HEK293 (cell line): ENCODE results near the gene ATP13A3.

Experiments
- CTCF ChIP-seq: fragments of 450-650 bp; formaldehyde crosslinking; IDR thresholded peaks from 2 replicates; pipeline ENCODE4 v1.5.1; 2016; ENCODE audit warnings: missing biosample characterization, missing genetic modification characterization
- OSR2 ChIP-seq: fragments of 450-650 bp; formaldehyde crosslinking; IDR thresholded peaks from 2 replicates; pipeline ENCODE4 v1.5.1; 2016; ENCODE audit warnings: missing biosample characterization, missing genetic modification characterization
- OVOL3 ChIP-seq: fragments of 450-650 bp; formaldehyde crosslinking; IDR thresholded peaks from 2 replicates; pipeline ENCODE4 v1.5.1; 2016; ENCODE audit warnings: missing biosample characterization, missing genetic modification characterization
- PBX3 ChIP-seq: sonication (generic); formaldehyde crosslinking; IDR thresholded peaks from 2 replicates; pipeline ENCODE4 v1.8.1; 2022; ENCODE audit warnings: mild to moderate bottlenecking, moderate library complexity, missing genetic modification reagents
- SCRT2 ChIP-seq: fragments of 450-650 bp; formaldehyde crosslinking; IDR thresholded peaks from 2 replicates; pipeline ENCODE4 v1.5.1; 2016; ENCODE audit warnings: missing biosample characterization, missing genetic modification characterization
- YY1 ChIP-seq: fragments of 450-650 bp; formaldehyde crosslinking; IDR thresholded peaks from 2 replicates; pipeline ENCODE4 v1.5.1; 2018; ENCODE audit warnings: missing biosample characterization, missing genetic modification characterization
- ZBTB8A ChIP-seq: fragments of 450-650 bp; formaldehyde crosslinking; IDR thresholded peaks from 2 replicates; pipeline ENCODE4 v1.5.1; 2016; ENCODE audit warnings: missing biosample characterization, missing genetic modification characterization
- ZNF473 ChIP-seq: fragments of 450-650 bp; formaldehyde crosslinking; IDR thresholded peaks from 2 replicates; pipeline ENCODE4 v1.5.1; 2017; ENCODE audit warnings: missing biosample characterization, missing genetic modification characterization
- ZNF501 ChIP-seq: fragments of 450-650 bp; formaldehyde crosslinking; IDR thresholded peaks from 2 replicates; pipeline ENCODE4 v1.5.1; 2016; ENCODE audit warnings: missing biosample characterization, missing genetic modification characterization
- ZNF510 ChIP-seq: fragments of 450-650 bp; formaldehyde crosslinking; IDR thresholded peaks from 2 replicates; pipeline ENCODE4 v1.5.1; 2018; ENCODE audit warnings: mild to moderate bottlenecking, missing genetic modification characterization, missing biosample characterization; ENCODE audit not compliant: insufficient replicate concordance
- ZNF76 ChIP-seq: fragments of 450-650 bp; formaldehyde crosslinking; IDR thresholded peaks from 2 replicates; pipeline ENCODE4; 2016; ENCODE audit warnings: low read depth, missing biosample characterization, missing genetic modification characterization, borderline replicate concordance
- ZSCAN18 ChIP-seq: fragments of 450-650 bp; formaldehyde crosslinking; IDR thresholded peaks from 2 replicates; pipeline ENCODE4 v1.5.1; 2016; ENCODE audit warnings: missing biosample characterization, missing genetic modification characterization

- TF ChIP-seq ZNF473 (tag by site-specific recombination) (no peak), ZSCAN18 (no peak), ZNF510 (tag by site-specific recombination) (no peak), YY1 (tag by site-specific recombination) (no peak), CTCF (tag by site-specific recombination) (no peak), SCRT2 (tag by site-specific recombination) (no peak), PBX3 (CRISPR knock-in tag) (no peak), ZBTB8A (tag by site-specific recombination) (no peak), OSR2 (tag by site-specific recombination) (no peak), OVOL3 (tag by site-specific recombination) (no peak), ZNF501 (tag by site-specific recombination) (no peak), ZNF76 (no peak)
These were observed 39.4 kb upstream of the ATP13A3 start for GRCh38 chr3:194526164-194526563.
